ENCODE results near the gene ADK.

DNA sequence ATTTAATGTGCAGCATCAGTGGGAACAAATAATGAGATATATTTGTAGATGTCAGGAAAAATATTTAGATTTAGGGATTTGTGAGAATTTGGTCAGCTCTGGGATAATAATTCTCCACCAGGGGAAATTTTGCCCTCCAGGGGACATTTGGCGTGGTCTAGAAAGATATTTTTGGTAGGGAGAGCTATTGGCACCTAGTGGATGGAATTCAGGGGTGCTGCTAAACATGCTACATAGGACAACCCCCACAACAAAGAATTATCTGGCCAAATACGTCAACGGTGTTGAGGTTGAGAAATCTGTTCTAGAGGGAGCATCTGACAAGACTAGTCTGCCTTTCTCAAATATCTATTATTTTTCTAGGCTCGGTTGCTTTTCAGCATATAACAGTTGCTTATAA is 2.1 kb downstream of the ADK start:
- TF ChIP-seq, protein P1, sequence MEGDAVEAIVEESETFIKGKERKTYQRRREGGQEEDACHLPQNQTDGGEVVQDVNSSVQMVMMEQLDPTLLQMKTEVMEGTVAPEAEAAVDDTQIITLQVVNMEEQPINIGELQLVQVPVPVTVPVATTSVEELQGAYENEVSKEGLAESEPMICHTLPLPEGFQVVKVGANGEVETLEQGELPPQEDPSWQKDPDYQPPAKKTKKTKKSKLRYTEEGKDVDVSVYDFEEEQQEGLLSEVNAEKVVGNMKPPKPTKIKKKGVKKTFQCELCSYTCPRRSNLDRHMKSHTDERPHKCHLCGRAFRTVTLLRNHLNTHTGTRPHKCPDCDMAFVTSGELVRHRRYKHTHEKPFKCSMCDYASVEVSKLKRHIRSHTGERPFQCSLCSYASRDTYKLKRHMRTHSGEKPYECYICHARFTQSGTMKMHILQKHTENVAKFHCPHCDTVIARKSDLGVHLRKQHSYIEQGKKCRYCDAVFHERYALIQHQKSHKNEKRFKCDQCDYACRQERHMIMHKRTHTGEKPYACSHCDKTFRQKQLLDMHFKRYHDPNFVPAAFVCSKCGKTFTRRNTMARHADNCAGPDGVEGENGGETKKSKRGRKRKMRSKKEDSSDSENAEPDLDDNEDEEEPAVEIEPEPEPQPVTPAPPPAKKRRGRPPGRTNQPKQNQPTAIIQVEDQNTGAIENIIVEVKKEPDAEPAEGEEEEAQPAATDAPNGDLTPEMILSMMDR (optimal IDR thresholded peaks at IDR 0.05 in 1 of 3, IDR thresholded peaks at IDR 0.05 in 1 of 3, conservative IDR thresholded peaks at IDR 0.05 in 1 of 3; ENCODE audit: extremely low read depth in 1 of 3, insufficient read depth in 2 of 3, low read length in 3 of 3): peak; percentile 60 to 83 (median 63)
- no peak for TF ChIP-seq EZH2 (IDR thresholded peaks at IDR 0.05; ENCODE audit: low read length)
